ENCODE data around the gene NISCH. TPM values are rescaled to one million over a fixed set of nuclear protein-coding genes. Genes with fewer than 3 reads are reported as not detected.

The NISCH gene
- total RNA-seq, 1 experiment from 2014 or later = 60.4 TPM

- ATAC-seq = no peak
- H3K9ac ChIP-seq (ENCODE audit: low read length) = no peak overlapping the region
- H3K36me3 ChIP-seq (ENCODE audit: low read depth, low read length) = no peaks in the 10 kb centered on the region
- H3K4me3 ChIP-seq (ENCODE audit: low read length) = no peak overlapping the region
- no peaks in the 10 kb centered on the region for H3K4me1 ChIP-seq (ENCODE audit: insufficient read depth, low read length)
- intact Hi-C loops (cut with micrococcal nuclease) = no loop called here
- no peaks in the 10 kb centered on the region for H3K9me2 ChIP-seq (replicated peaks; ENCODE audit: low read length)
- H3F3A ChIP-seq (ENCODE audit: low read length, unreplicated experiment) = no peaks in the 10 kb centered on the region
- no peak for DNase-seq
- no peaks in the 10 kb centered on the region for H3K9me3 ChIP-seq (ENCODE audit: low read length)
- H3K79me2 ChIP-seq (ENCODE audit: low read length) = no peaks in the 10 kb centered on the region
- no peak overlapping the region for H2AFZ ChIP-seq (ENCODE audit: low read length)
- no peak for TF ChIP-seq EZH2 (IDR thresholded peaks at IDR 0.05; ENCODE audit: low read length, unreplicated experiment)
- no peak for TF ChIP-seq EZH2phosphoT487 (IDR thresholded peaks at IDR 0.05; ENCODE audit: borderline replicate concordance, low read length)
- TF ChIP-seq, protein P1, sequence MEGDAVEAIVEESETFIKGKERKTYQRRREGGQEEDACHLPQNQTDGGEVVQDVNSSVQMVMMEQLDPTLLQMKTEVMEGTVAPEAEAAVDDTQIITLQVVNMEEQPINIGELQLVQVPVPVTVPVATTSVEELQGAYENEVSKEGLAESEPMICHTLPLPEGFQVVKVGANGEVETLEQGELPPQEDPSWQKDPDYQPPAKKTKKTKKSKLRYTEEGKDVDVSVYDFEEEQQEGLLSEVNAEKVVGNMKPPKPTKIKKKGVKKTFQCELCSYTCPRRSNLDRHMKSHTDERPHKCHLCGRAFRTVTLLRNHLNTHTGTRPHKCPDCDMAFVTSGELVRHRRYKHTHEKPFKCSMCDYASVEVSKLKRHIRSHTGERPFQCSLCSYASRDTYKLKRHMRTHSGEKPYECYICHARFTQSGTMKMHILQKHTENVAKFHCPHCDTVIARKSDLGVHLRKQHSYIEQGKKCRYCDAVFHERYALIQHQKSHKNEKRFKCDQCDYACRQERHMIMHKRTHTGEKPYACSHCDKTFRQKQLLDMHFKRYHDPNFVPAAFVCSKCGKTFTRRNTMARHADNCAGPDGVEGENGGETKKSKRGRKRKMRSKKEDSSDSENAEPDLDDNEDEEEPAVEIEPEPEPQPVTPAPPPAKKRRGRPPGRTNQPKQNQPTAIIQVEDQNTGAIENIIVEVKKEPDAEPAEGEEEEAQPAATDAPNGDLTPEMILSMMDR (conservative IDR thresholded peaks at IDR 0.05; ENCODE audit: low read depth, low read length) = no peak
- ChIA-PET CTCF (no interaction called here), POLR2A (ENCODE audit: unreplicated experiment) (no interaction called here)
- BruUV-seq (replicated peaks) = no TSS peak
- no peaks in the 10 kb centered on the region for H3K27me3 ChIP-seq (ENCODE audit: low read length)
- no peak overlapping the region for H3K27ac ChIP-seq (ENCODE audit: low read length)
- no peak overlapping the region for H3K4me2 ChIP-seq (ENCODE audit: low read length)
- H4K20me1 ChIP-seq (ENCODE audit: low read length) = no peaks in the 10 kb centered on the region
Measured at GRCh38 chr3:52422669-52423068, 32.7 kb upstream of the NISCH start.

DNA sequence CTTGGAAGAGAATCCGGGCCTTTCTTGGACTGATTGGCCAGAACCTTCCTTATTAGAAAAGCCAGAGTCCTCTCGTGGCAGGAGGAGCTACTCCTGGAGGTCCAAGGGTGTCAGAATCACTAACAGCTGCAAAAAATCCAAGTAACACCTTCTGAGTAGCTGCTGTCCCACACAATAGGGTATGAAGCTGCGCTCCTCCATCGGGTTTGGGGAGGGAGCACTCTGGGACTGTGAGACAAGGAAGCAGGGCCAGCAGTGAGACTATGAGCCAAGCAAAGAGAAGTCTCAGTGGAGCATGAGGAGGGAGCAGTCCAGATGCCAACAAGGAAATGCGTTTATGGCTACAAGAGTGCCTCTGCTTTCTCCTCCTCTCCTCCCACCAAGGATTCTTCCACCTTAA lies 32.2 kb upstream of the NISCH start:
- intact Hi-C loops (cut with micrococcal nuclease) = no loop called here
- POLR2A ChIA-PET (ENCODE audit: unreplicated experiment) = no interaction called here

More for the DNA sequence above, 32.2 kb upstream of the NISCH start:
- Histone ChIP-seq H3K4me2 (ENCODE audit: low read length) (no peak overlapping the region), H3K36me3 (ENCODE audit: low read depth, low read length) (no peaks in the 10 kb centered on the region), H3K9ac (ENCODE audit: low read length) (no peak overlapping the region), H3K27ac (ENCODE audit: low read length) (no peak overlapping the region), H3K4me3 (ENCODE audit: low read length) (no peak overlapping the region), H2AFZ (ENCODE audit: low read length) (no peak overlapping the region), H3K4me1 (ENCODE audit: insufficient read depth, low read length) (no peaks in the 10 kb centered on the region), H3K9me2 (replicated peaks; ENCODE audit: low read length) (no peaks in the 10 kb centered on the region), H3K27me3 (ENCODE audit: low read length) (no peaks in the 10 kb centered on the region), H3F3A (ENCODE audit: low read length, unreplicated experiment) (no peaks in the 10 kb centered on the region), H4K20me1 (ENCODE audit: low read length) (no peaks in the 10 kb centered on the region), H3K9me3 (ENCODE audit: low read length) (no peaks in the 10 kb centered on the region), H3K79me2 (ENCODE audit: low read length) (no peaks in the 10 kb centered on the region)
- ATAC-seq (no peak), DNase-seq (no peak)
- CTCF ChIA-PET = no interaction called here
- TF ChIP-seq EZH2phosphoT487 (IDR thresholded peaks at IDR 0.05; ENCODE audit: borderline replicate concordance, low read length) = no peak
- TF ChIP-seq, protein P1 (conservative IDR thresholded peaks at IDR 0.05; ENCODE audit: low read depth, low read length) = no peak
- TF ChIP-seq EZH2 (IDR thresholded peaks at IDR 0.05; ENCODE audit: low read length, unreplicated experiment) = no peak
- BruUV-seq (replicated peaks) = no TSS peak

Data from PC-3 (cell line).